Activated CD8-positive, alpha-beta T cell treated with anti-CD3 and anti-CD28 coated beads for 36 hours (primary cell): Measurements from ENCODE around the gene OR7G3. TPM values are rescaled to one million over a fixed set of nuclear protein-coding genes. Genes with fewer than 3 reads are reported as not detected.

Experiments used
- ATAC-seq: fragments of 200-7000 bp; cut with Tn5 transposase; one replicate; pipeline ENCODE4 v1.10.0; 2021; ENCODE audit warnings: mild to moderate bottlenecking, moderate library complexity
- CTCF ChIA-PET: fragments of 350-600 bp; sonication (Branson Sonifier 250); formaldehyde crosslinking; loops from one replicate; lab custom pipeline; 2021; ENCODE audit warnings: antibody characterized with exemption; lab: Charles Lee
- POLR2A ChIA-PET: fragments of 350-600 bp; sonication (Branson Sonifier 250); formaldehyde crosslinking; loops from one replicate; lab custom pipeline; 2021; ENCODE audit warnings: antibody characterized with exemption; lab: Charles Lee
- DNase-seq: peaks from one replicate; pipeline ENCODE4 v3.0.0-alpha.2; 2020
- H3K27ac Mint-ChIP-seq: one replicate; pipeline ENCODE4 v1.8.0; 2021; ENCODE audit warnings: mild to moderate bottlenecking, mixed read lengths
- H3K27me3 Mint-ChIP-seq: one replicate; pipeline ENCODE4 v1.8.0; 2021; ENCODE audit warnings: mixed read lengths
- H3K36me3 Mint-ChIP-seq: one replicate; pipeline ENCODE4 v1.8.0; 2021; ENCODE audit warnings: low read depth, mixed read lengths
- H3K4me1 Mint-ChIP-seq: one replicate; pipeline ENCODE4 v1.8.0; 2021; ENCODE audit warnings: low read depth, mixed read lengths
- H3K4me3 Mint-ChIP-seq: one replicate; pipeline ENCODE4 v1.8.0; 2021; ENCODE audit warnings: mild to moderate bottlenecking, moderate library complexity, mixed read lengths
- H3K9me3 Mint-ChIP-seq: one replicate; pipeline ENCODE4 v1.8.0; 2021; ENCODE audit warnings: mixed read lengths
- CTCF ChIP-seq: fragments of 200-600 bp; IDR thresholded peaks from one replicate; pipeline ENCODE4 v1.8.0; 2022; ENCODE audit warnings: antibody characterized with exemption, mild to moderate bottlenecking
- intact Hi-C: fragments of 100-400 bp; cut with micrococcal nuclease; formaldehyde crosslinking; loops from one replicate; pipeline ENCODE4 v1.10.0; 2022
- total RNA-seq, 2 experiments: library from RNA; stranded (reverse); gene quantifications; one replicate each; pipeline ENCODE4 v1.2.3, GENCODE V29; 2021

The OR7G3 gene
- total RNA-seq, 2 experiments from 2014 or later: not detected

- DNase-seq (peak; percentile 97), ATAC-seq (peak; percentile 93)
- H3K9me3 Mint-ChIP-seq: peaks cover 17% of the 10 kb centered on the region
- intact Hi-C loops: no loop called here
- peak within 1 kb of the TSS; percentile 96 for H3K27ac Mint-ChIP-seq
- peak within 1 kb of the TSS; percentile 96 for H3K4me3 Mint-ChIP-seq
- ChIA-PET CTCF (no interaction called here), POLR2A (interaction anchor here (0.6 to 1.1 kb wide), 5 partner anchors 9 to 308 kb away, joined by 3 read pairs; partner anchors contain the start of genes MBD3L1, ZNF558 and ZNF699)
- H3K4me1 Mint-ChIP-seq: peaks cover 33% of the 10 kb centered on the region
- H3K27me3 Mint-ChIP-seq: no peaks in the 10 kb centered on the region
- peaks cover 37% of the 10 kb centered on the region for H3K36me3 Mint-ChIP-seq
- TF ChIP-seq CTCF: no peak
Observed at GRCh38 chr19:9140159-9140874, 13.6 kb upstream of the OR7G3 start, which contains the start of gene ZNF317. TSS of gene ZNF317 (plus strand) at chr19:9140397. CDS start at chr19:9156017, 15,620 bp downstream.

- TF ChIP-seq CTCF: no peak
- peak; percentile 12 for ATAC-seq
- Mint-ChIP-seq H3K27me3 (no peaks in the 10 kb centered on the region), H3K9me3 (peaks cover 14% of the 10 kb centered on the region), H3K27ac (peak overlapping the region; percentile 96), H3K4me1 (peaks cover 30% of the 10 kb centered on the region), H3K4me3 (peak overlapping the region; percentile 96), H3K36me3 (peaks cover 31% of the 10 kb centered on the region)
- intact Hi-C loops: no loop called here
- POLR2A ChIA-PET: no interaction called here
- CTCF ChIA-PET: no interaction called here
- peak; percentile 10 for DNase-seq
Observed at GRCh38 chr19:9139609-9140158, 12.9 kb upstream of the OR7G3 start.

GRCh38 chr19:9132422-9132821, 5.7 kb upstream of the OR7G3 start:
- no peak overlapping the region for H3K4me3 Mint-ChIP-seq
- ChIA-PET CTCF (no interaction called here), POLR2A (no interaction called here)
- no peak for DNase-seq
- H3K27ac Mint-ChIP-seq: no peak overlapping the region
- TF ChIP-seq CTCF: no peak
- no peaks in the 10 kb centered on the region for H3K9me3 Mint-ChIP-seq
- intact Hi-C loops: no loop called here
- H3K27me3 Mint-ChIP-seq: peaks cover 5% of the 10 kb centered on the region
- peaks cover 10% of the 10 kb centered on the region for H3K4me1 Mint-ChIP-seq
- no peaks in the 10 kb centered on the region for H3K36me3 Mint-ChIP-seq
- no peak for ATAC-seq

- Mint-ChIP-seq H3K4me1 (peaks cover 6% of the 10 kb centered on the region), H3K36me3 (no peaks in the 10 kb centered on the region), H3K9me3 (no peaks in the 10 kb centered on the region), H3K4me3 (no peak overlapping the region), H3K27ac (no peak overlapping the region), H3K27me3 (peaks cover 15% of the 10 kb centered on the region)
- POLR2A ChIA-PET: no interaction called here
- TF ChIP-seq CTCF: no peak
- intact Hi-C loops: no loop called here
- CTCF ChIA-PET: no interaction called here
- DNase-seq: no peak
- no peak for ATAC-seq
Observed at GRCh38 chr19:9130965-9131364, 4.2 kb upstream of the OR7G3 start.

GRCh38 chr19:9128171-9128570, 1.4 kb upstream of the OR7G3 start:
- Mint-ChIP-seq H3K4me3 (no peak overlapping the region), H3K27me3 (peaks cover 16% of the 10 kb centered on the region), H3K36me3 (no peaks in the 10 kb centered on the region), H3K9me3 (no peaks in the 10 kb centered on the region), H3K4me1 (peaks cover 6% of the 10 kb centered on the region), H3K27ac (no peak overlapping the region)
- DNase-seq: no peak
- no peak for TF ChIP-seq CTCF
- POLR2A ChIA-PET: no interaction called here
- CTCF ChIA-PET: no interaction called here
- no peak for ATAC-seq
- intact Hi-C loops: no loop called here
